HG02759 (cell line): ENCODE results near the gene SEMA4D.

Experiments
- ATAC-seq: cut with Tn5 transposase; IDR thresholded peaks from one replicate; pipeline ENCODE4 v1.9.1; 2021; ENCODE audit warnings: mild to moderate bottlenecking, moderate library complexity; ENCODE audit not compliant: unreplicated experiment

Gene SEMA4D

GRCh38 chr9:89466451-89467277 lies 31.2 kb downstream of the SEMA4D start:
- peak; percentile 65 for ATAC-seq

- ATAC-seq: no peak
Observed at GRCh38 chr9:89465726-89466308, 32.1 kb downstream of the SEMA4D start.

GRCh38 chr9:89465001-89465451 lies 32.9 kb downstream of the SEMA4D start:
- ATAC-seq: no peak

- ATAC-seq: peak; percentile 35
Observed at GRCh38 chr9:89464300-89464901, 33.5 kb downstream of the SEMA4D start.

- ATAC-seq: no peak
Observed at GRCh38 chr9:89462817-89463683, 34.9 kb downstream of the SEMA4D start.

GRCh38 chr9:89462199-89462598 lies 35.7 kb downstream of the SEMA4D start:
- ATAC-seq: no peak

- no peak for ATAC-seq
Observed at GRCh38 chr9:89461265-89461664, 36.6 kb downstream of the SEMA4D start.

- ATAC-seq: no peak
Observed at GRCh38 chr9:89460551-89460950, 37.4 kb downstream of the SEMA4D start.

GRCh38 chr9:89458768-89459496 lies 39.0 kb downstream of the SEMA4D start:
- ATAC-seq: no peak

- ATAC-seq: no peak
Observed at GRCh38 chr9:89457376-89457855, 40.5 kb downstream of the SEMA4D start.

GRCh38 chr9:89455356-89455824 lies 42.5 kb downstream of the SEMA4D start:
- no peak for ATAC-seq

- ATAC-seq: no peak
Observed at GRCh38 chr9:89454498-89455355, 43.2 kb downstream of the SEMA4D start.

GRCh38 chr9:89453452-89453851 lies 44.5 kb downstream of the SEMA4D start:
- ATAC-seq: no peak

- no peak for ATAC-seq
Observed at GRCh38 chr9:89452561-89452960, 45.4 kb downstream of the SEMA4D start.

GRCh38 chr9:89450213-89450612 lies 47.7 kb downstream of the SEMA4D start:
- ATAC-seq: no peak

GRCh38 chr9:89449261-89449671 lies 48.6 kb downstream of the SEMA4D start:
- no peak for ATAC-seq

- ATAC-seq: no peak
Observed at GRCh38 chr9:89448821-89449220, 49.1 kb downstream of the SEMA4D start.

GRCh38 chr9:89448381-89448780 lies 49.5 kb downstream of the SEMA4D start:
- ATAC-seq: peak; percentile 43

GRCh38 chr9:89447416-89447815 lies 50.5 kb downstream of the SEMA4D start:
- no peak for ATAC-seq
